GM12878 (cell line): Measurements from ENCODE around the gene CNPY2. TPM values are rescaled to one million over a fixed set of nuclear protein-coding genes. Genes with fewer than 3 reads are reported as not detected.

Experiments
- ATAC-seq: fragments of 200-7000 bp; cut with Tn5 transposase; 3 replicates; pipeline ENCODE4 v1.9.1; 2020; ENCODE audit warnings: mild to moderate bottlenecking, moderate library complexity
- BruUV-seq: library from RNA; stranded (reverse); fragments of 400-500 nt; replicated peaks from 2 replicates; lab custom pipeline; 2021; lab: Mats Ljungman, UMichigan
- CTCF ChIA-PET: fragments of 300-600 bp; sonication (Branson Sonifier 250); formaldehyde crosslinking; extraction: SDS; loops from one replicate; lab custom pipeline; 2021; ENCODE audit warnings: inconsistent platforms; lab: Yijun Ruan, JAX
- POLR2A ChIA-PET: fragments of 350-600 bp; formaldehyde crosslinking; extraction: SDS; loops from one replicate; lab custom pipeline; 2021; ENCODE audit warnings: inconsistent platforms; lab: Charles Lee
- RAD21 ChIA-PET: fragments of 300-600 bp; sonication (Branson Sonifier 250); formaldehyde crosslinking; loops from one replicate; lab custom pipeline; 2023; ENCODE audit warnings: antibody characterized with exemption; ENCODE audit not compliant: unreplicated experiment; lab: Charles Lee
- SMC1A ChIA-PET: fragments of 300-600 bp; sonication (Branson Sonifier 250); formaldehyde crosslinking; loops from one replicate; lab custom pipeline; 2023; ENCODE audit not compliant: unreplicated experiment, uncharacterized antibody; lab: Charles Lee
- DNase-seq: peaks from one replicate; pipeline ENCODE4 v3.0.0-alpha.2; 2011; ENCODE audit warnings: low read depth, low spot score
- FAIRE-seq: peaks from 3 replicates; lab custom pipeline; 2011; peaks lifted over from hg19 to GRCh38; lab: Jason Lieb, UNC
- H2AFZ ChIP-seq: 2 replicates; pipeline ENCODE4 v1.6.0; 2011; ENCODE audit warnings: low read depth, low read length, control low read depth; ENCODE audit not compliant: control insufficient read depth
- H3K27ac ChIP-seq: 2 replicates; pipeline ENCODE4 v1.5.1; 2011; ENCODE audit warnings: control low read depth; ENCODE audit not compliant: control insufficient read depth, insufficient read depth
- H3K27me3 ChIP-seq, 2 experiments: replicated peaks in 1 of 2; 2 replicates each; pipeline versions ENCODE4 v1.6.0 to v1.6.1; 2011; ENCODE audit warnings: low read length in 1 of 2; ENCODE audit not compliant: control insufficient read depth in 2 of 2, insufficient read depth in 2 of 2
- H3K36me3 ChIP-seq, 2 experiments: 2 replicates each; pipeline ENCODE4 v1.5.1; 2011; ENCODE audit warnings: low read length in 1 of 2; ENCODE audit not compliant: control insufficient read depth in 2 of 2, insufficient read depth in 2 of 2
- H3K4me1 ChIP-seq: 2 replicates; pipeline ENCODE4 v1.6.1; 2011; ENCODE audit warnings: mild to moderate bottlenecking, low read length, moderate library complexity, mixed read lengths; ENCODE audit not compliant: control insufficient read depth, insufficient read depth
- H3K4me2 ChIP-seq: 2 replicates; pipeline ENCODE4 v1.6.0; 2011; ENCODE audit warnings: control low read depth; ENCODE audit not compliant: control insufficient read depth, insufficient read depth
- H3K4me3 ChIP-seq: fragments of 200-600 bp; sonication (generic); 2 replicates; pipeline ENCODE4 v1.5.1; 2016
- H3K79me2 ChIP-seq: 2 replicates; pipeline ENCODE4 v1.6.0; 2011; ENCODE audit warnings: low read length; ENCODE audit not compliant: control insufficient read depth, insufficient read depth
- H3K9ac ChIP-seq: 2 replicates; pipeline ENCODE4 v1.8.0; 2011; ENCODE audit warnings: low read length, control low read depth, mixed read lengths; ENCODE audit not compliant: control insufficient read depth, insufficient read depth
- H3K9me3 ChIP-seq: replicated peaks from 3 replicates; pipeline ENCODE4 v1.5.1; 2011; ENCODE audit warnings: mild to moderate bottlenecking, low read length; ENCODE audit not compliant: control insufficient read depth, insufficient read depth
- H4K20me1 ChIP-seq: 2 replicates; pipeline ENCODE4 v1.6.0; 2011; ENCODE audit not compliant: control insufficient read depth, insufficient read depth
- ELK1 ChIP-seq: IDR thresholded peaks from 2 replicates; pipeline ENCODE4 v1.6.1; 2012; ENCODE audit warnings: low read depth, low read length, improper control_type of control experiment
- IKZF2 ChIP-seq, 2 experiments: fragments of 450-650 bp; IDR thresholded peaks; 2 replicates each; pipeline ENCODE4 v1.6.1; 2017; ENCODE audit warnings: mild to moderate bottlenecking in 2 of 2, moderate library complexity in 2 of 2
- NR2F1 ChIP-seq: fragments of 450-650 bp; conservative IDR thresholded peaks from 2 replicates; pipeline ENCODE4 v1.6.1; 2017; ENCODE audit warnings: mild to moderate bottlenecking
- POLR2AphosphoS5 ChIP-seq: IDR thresholded peaks from 2 replicates; pipeline ENCODE4 v1.6.1; 2011; ENCODE audit warnings: mild to moderate bottlenecking, low read length, inconsistent platforms
- SREBF2 ChIP-seq: IDR thresholded peaks from 2 replicates; pipeline ENCODE4 v1.6.1; 2012; ENCODE audit warnings: mild to moderate bottlenecking, low read length
- ZBED1 ChIP-seq: IDR thresholded peaks from 2 replicates; pipeline ENCODE4 v1.6.1; 2016; ENCODE audit warnings: borderline replicate concordance
- WGBS: methylation state at CpG from one replicate; pipeline ENCODE4 v1.1.6; 2016; ENCODE audit warnings: low lambda C conversion rate; ENCODE audit not compliant: insufficient replicate concordance, insufficient coverage; ENCODE audit errors: missing lambda C conversion rate; 5-methylcytosine and 5-hydroxymethylcytosine counted together
- in situ Hi-C: fragments of 300-500 bp; cut with MboI; formaldehyde crosslinking; loops from 9 replicates; pipeline ENCODE4 v1.14.3; 2018; ENCODE audit warnings: mixed read lengths
- intact Hi-C: fragments of 100-400 bp; cut with micrococcal nuclease; formaldehyde crosslinking; loops from one replicate; pipeline ENCODE4 v1.14.2; 2022; ENCODE audit not compliant: unreplicated experiment
- polyA plus RNA-seq, 11 experiments: library from polyadenylated mRNA; depleted of rRNA in 4 of 11; unstranded in 6 of 11; stranded (reverse) in 5 of 11; fragments of >200 nt; fragmentation: Nextera tagmentation in 4 of 11; fragmentation: Illumina TruSeq in 1 of 11; extraction: Ambion mirVana in 4 of 11; extraction: Trizol in 1 of 11; gene quantifications; 1 replicate in 1 of 11; 2 replicates in 10 of 11; pipeline versions ENCODE4 v1.2.1 to v1.2.3, GENCODE V29; 2011 to 2016; ENCODE audit warnings: inconsistent platforms in 2 of 11, missing spikeins in 2 of 11, low read depth in 1 of 11
- total RNA-seq, 4 experiments: library from RNA; depleted of rRNA in 3 of 4; stranded (reverse); fragments of >200 nt in 3 of 4; fragmentation: Illumina TruSeq in 1 of 4; extraction: Trizol in 1 of 4; gene quantifications; 2 replicates each; pipeline versions ENCODE4 v1.2.1 to v1.2.3, GENCODE V29; 2013 to 2021

Gene CNPY2
- total and polyA plus RNA-seq, 10 of the 15 experiments (the other 5 are each of a cell fraction or from before 2014, with no cell fraction given): 25.0 to 276 (median 87.8) TPM

- Histone ChIP-seq H3K9ac (peak overlapping the region; percentile 99), H3K4me1 (peaks cover 30% of the 10 kb centered on the region), H4K20me1 (no peaks in the 10 kb centered on the region), H2AFZ (peak overlapping the region; percentile 76), H3K27me3 (no peaks in the 10 kb centered on the region), H3K4me2 (peak overlapping the region; percentile 89), H3K9me3 (no peaks in the 10 kb centered on the region), H3K27ac (peak overlapping the region; percentile 99), H3K79me2 (peaks cover 14% of the 10 kb centered on the region), H3K4me3 (peak overlapping the region; percentile 97), H3K36me3 (no peaks in the 10 kb centered on the region)
- ChIA-PET RAD21 (interaction anchor here (2.1 kb wide), 1 partner anchor 115 kb away, joined by 4 read pairs; the partner anchor contains the start of gene TIMELESS), POLR2A (interaction anchor here (0.6 to 11.4 kb wide), 4 partner anchors 26 to 239 kb away, joined by 3 to 140 read pairs (median 10); partner anchors contain the start of genes APOF, RNF41 and STAT2), CTCF (interaction anchor here (0.8 to 1.4 kb wide), 2 partner anchors 126 to 129 kb away, joined by 3 to 7 read pairs; no protein-coding TSS in a partner anchor), SMC1A (interaction anchor here (0.9 to 2.7 kb wide), 4 partner anchors 25 to 130 kb away, joined by 3 to 22 read pairs (median 6); partner anchors contain the start of genes STAT2 and TIMELESS)
- WGBS: 0% methylated on average over 6 of the region's 6 CpGs
- ATAC-seq (no peak), DNase-seq (no peak), FAIRE-seq (peak; percentile 38)
- TF ChIP-seq POLR2AphosphoS5 (peak; percentile 57; the same call in 1 of the 2 replicates), SREBF2 (no peak), NR2F1 (0 out of 2 replicates have a peak, but pooled peaks have one; percentile 23), IKZF2 (IDR thresholded peaks at IDR 0.05) (peak in 1 of 2 experiments; percentile 2; a peak in 1 of 4 replicates), ELK1 (no peak), ZBED1 (no peak)
- in situ Hi-C loops: no loop called here
- TSS peak; percentile 98 for BruUV-seq
- intact Hi-C loops: loop anchor here (1.0 to 5.0 kb wide), 3 partner anchors 18 to 144 kb away; no protein-coding TSS in a partner anchor
Measured at GRCh38 chr12:56334490-56334793, 18.7 kb upstream of the CNPY2 start.
